GM19023 (cell line): ENCODE measurements around the gene SCAMP5.
A peak's percentile ranks its signal among the peaks of the same experiment; 100 is the strongest.

ENCODE experiments used
- ATAC-seq: cut with Tn5 transposase; IDR thresholded peaks from one replicate; pipeline ENCODE4 v1.9.1; 2021; ENCODE audit warnings: mild to moderate bottlenecking, moderate library complexity; ENCODE audit not compliant: unreplicated experiment

The SCAMP5 gene

DNA sequence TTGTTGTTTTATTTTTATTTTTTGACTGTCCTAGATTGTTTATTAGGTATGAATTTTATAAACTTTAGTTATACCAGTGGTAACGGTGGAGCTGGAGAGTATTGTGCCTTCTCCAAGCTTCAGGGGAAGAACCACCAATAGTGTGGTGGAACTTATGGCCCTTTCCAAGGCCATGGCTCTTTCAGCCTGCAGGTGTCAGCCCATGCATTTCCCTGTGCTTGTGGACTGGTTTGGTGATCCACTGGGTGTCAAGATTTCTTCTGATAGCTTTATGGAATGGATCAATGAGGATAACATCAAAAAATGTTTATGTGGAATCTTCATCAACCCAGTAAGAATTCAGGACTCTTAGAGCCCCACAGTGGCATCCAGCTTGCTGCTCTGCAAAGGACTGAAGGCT is 19.2 kb upstream of the SCAMP5 start:
- no peak for ATAC-seq

DNA sequence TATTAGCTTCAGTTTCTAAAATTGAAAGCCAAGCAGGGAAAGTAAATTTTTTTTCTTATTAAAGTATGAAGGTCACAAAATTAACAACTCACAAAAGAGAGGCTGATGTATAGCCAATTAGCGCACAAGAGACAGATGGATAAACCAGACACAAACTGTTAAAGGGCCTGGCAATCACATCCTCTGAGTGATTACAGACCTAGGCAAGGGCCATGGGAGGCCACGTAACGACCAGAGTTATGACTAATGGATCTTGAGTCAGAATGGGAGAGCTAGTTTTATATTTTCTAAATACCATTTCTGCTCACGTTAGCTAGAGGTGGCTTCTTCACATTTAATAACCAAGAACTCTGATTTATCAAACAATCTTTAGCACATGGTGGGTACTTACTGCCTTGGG is 17.8 kb upstream of the SCAMP5 start:
- no peak for ATAC-seq

DNA sequence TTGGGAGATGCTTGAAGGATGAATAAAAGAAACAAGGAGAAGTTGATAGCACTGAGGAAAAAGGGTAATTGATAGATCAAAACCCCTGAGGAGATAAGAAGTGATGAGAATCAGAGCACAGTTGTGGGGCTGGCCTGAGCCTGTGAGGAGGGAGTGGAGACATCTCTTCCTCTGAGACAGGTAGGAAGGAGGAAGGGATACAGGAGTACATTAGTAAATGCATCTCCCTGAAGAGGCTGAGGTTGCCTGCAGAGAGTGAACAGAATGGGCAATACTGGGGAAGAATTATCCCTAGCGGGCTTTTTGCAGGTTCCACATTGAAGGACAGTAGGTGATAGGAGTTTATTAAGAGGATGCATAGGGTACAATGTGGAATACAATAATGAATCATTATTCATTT is 17.3 kb upstream of the SCAMP5 start:
- ATAC-seq, result no peak

DNA sequence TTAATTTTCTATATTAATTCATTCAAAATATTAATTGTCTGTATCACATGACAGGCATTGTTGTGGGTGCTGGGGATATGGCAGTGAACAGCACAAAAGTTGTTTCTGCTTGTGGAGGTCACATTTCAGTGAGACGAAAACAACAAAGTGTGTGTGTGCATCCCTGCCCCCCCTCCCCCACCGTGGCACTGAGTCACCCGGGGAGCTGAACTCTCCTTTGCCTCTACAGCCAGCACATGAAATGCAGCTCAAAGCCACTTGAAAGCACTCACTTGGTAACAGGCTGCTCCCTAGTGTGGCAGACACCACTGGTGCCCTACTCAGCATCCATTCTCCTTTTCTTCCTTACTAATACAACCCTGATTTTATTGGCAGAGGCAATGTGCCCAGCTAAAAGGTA is 16.9 kb upstream of the SCAMP5 start:
- ATAC-seq, result no peak

DNA sequence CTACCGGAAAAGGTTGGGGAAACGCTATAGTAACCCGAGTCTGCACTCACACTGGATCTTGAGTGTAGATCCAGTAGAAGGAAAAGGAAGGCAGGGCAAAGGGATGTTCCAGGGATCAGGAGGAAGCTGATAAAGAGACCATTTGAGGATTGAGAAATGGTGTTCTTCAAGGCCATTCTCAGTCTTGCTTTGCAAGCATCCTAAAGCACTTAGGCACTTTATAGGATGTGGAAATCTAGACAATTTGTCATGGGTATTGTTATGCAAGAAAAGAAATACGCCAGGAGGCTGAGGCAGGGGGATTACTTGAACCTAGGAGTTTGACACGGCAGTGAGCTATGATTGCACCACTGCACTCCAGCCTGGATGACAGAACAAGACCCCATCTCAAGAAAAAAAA is 13.2 kb upstream of the SCAMP5 start:
- no peak for ATAC-seq

DNA sequence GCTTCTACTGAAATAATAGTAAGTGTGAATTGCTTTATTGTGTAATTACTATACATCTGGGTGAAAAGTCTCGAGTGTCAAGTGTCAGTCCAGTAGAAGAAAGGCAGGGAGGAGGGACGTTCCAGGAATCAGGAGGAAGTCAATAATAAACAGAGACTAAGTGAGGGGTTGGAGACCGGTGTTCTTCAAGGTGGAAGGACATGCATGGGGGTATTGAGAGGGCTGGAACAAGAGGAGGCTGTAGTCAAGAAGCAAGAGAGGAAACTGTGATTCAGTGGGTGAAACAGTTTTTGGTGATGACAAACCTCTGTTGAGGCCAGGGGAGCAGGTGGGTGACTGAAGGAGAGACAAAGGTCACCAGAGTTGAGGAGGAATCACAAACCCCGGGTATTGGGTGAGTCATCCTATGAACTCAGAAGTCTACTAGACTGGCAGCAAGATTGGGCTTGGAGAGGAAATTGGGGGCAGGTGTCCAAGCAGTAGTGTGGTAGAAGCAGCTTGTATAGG is 11.6 kb upstream of the SCAMP5 start:
- no peak for ATAC-seq

DNA sequence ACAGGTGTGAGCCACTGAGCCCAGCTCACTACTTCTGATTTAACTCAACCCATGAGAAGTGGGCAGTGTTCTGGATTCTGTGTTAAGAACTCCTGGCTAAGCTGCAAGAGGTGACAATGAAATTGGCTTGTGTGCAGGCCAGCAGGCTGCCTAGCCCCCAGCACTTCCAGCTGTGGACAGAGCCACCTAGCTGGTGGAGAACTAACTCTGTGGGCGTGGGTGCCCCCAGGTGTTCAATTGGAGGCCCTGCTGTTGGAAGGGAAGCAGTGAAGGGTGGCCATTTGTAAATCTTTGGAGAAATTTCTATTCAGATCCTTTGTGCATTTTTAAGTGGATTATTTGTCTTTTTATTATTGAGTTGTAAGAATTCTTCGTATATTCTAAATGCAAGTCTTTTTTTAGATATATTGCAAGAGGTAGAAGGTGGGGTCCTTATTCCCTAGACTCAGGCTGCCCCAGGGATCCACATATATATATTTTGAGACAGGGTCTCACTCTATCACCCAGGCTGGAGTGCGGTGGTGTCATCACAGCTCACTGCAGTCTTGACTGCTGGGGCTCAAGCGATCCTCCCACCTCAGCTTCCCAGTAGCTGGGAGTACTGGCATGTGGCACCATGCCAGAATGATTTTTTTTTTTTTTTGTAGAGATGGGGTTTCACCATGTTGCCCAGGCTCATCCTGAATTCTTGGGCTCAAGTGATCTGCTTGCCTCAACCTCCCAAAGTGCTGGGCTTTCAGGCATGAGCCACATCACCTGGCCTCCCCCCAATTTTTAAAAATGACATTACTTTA is 7.2 kb upstream of the SCAMP5 start:
- ATAC-seq, result no peak

DNA sequence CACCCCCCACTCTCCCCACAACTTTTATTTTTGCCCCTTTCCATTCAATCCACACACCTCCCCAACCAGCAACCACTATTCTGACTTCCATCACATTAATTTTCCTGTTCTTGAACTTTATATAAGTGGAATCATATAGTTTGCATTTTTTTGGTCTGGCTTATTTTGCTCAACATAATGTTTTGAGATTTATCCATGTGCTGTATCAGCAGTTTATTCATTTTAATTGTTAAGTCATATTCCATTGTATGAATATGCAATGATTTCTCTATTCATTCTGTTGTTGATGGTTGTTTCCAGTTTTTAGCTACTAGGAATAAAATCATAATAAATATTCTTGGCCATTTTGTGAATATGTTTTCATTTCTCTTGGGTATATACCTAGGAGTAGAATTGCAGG is 5.8 kb upstream of the SCAMP5 start:
- ATAC-seq, result no peak

DNA sequence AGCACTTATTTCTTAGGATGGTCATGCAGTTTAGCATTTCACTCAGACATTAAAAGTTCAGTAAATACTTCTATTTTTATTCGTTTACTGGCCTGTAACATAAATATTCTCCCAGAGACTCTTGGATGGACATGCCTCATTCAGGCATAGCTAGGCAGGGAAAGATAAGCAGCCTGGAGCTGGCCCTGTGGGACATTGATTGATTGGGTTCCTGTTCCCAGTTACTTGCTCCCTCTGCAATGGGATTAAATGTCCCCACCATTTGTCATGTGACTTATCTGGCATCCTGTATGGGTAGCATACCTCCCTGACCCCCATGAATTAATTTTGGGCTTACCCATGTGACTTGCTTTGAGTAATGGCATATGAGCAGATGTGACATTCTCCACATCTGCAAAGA is 2.7 kb upstream of the SCAMP5 start:
- no peak for ATAC-seq

DNA sequence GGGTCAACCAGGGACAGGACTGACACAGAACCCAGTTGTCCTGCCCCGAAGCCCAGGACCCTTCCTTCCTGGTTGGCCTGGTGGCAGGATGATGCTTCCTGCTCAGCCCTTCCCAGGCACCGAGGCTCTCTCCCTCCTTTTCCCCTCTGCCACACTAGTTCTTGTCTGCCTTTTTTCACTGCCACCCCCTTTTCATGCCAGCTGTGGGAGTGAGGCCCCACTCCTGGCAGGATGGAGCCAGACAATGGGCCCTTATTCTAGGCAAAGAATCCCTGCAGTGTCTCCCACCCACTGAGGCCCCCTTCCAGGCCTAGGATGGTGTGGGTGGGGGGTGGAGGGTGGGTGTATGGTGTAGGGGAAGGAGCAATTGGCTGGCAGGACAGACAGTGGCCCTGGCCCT is 1.1 kb upstream of the SCAMP5 start:
- ATAC-seq, result no peak

DNA sequence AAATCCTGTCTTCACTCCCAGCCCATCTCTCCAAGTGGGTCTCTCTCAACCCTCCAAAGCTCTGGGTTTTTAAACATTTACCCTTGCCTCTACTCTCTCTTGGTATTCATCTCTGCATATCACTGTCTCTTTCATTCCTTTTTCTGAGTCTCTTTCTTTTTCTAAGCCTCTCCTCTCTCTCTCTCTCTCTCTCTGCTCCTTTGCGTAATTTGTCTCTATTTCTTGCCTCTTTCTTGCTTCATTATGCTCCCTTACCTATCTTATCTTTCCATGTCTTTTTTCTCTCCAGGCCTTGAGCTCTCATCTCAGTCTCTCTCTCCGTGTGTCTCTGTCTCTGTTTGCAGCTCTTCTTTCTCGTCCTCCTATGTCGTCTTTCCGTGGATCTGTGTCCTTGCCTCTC is 678 bp upstream of the SCAMP5 start:
- no peak for ATAC-seq

DNA sequence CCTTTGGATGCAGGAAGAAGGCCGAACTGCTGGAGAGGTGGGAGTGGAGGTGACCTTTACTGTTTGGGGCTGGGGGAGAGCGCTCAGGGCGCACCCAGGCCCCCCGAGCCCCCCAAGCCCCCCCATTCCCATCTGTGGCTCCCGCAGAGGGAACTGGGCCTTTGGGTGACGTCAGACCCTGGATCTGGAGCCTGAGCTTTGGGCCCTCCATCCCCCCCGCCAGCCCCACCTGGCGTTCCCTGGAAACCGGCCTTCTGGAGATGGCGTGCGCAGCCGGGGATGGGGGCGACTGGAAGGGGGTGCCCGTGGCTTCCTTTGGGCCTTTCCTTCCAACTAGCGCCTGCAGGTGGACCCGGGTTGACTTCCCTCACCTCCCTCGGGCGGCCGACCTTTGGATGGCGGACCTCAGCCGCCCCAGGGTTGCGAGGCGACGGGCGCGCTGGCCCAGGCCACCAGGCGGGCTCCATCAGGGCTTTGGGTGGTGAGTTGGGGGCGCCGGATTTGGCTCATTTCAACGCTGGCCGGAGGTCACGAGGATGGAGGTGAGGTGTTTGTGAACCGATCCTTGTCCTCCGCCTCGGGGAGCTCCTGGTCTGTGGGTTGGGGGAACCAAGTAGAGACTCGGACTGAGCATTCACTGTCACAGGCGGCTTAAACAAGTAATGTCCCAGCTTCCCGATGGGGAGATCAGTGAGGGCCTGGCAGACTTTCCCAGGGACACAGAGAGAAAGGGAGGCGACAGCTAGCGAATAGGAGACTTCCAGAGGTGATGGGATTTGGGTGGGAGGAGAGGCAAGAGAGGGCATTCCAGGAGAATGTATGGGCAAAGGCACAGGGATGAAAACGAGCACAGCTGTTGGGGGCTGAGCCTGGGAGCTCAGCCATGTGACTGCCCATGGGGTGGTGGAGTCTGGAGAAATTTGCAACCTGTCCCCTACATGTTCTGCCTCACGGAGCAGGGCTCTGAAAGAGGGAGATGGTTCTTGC is 709 bp downstream of the SCAMP5 start:
- no peak for ATAC-seq

DNA sequence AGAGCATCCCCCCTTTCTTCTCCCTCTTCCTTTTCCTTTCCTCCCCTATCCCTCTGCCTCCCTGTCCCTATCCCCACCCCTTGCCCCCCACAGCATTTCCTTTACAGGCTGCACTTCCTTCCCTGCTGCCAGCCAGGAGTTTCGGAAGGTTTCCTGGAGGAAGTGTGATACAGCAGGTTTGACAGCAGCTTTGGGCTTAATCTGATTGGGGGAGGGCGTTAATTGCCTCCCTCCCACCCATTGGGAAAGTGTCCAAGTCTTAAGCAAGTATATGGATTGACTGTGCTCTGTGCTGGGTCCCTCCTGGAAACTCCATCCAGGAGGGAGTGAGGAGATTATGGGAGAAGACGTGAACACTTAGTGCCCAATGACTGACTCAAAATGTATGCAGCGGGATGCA is 1.8 kb downstream of the SCAMP5 start:
- ATAC-seq, result no peak

DNA sequence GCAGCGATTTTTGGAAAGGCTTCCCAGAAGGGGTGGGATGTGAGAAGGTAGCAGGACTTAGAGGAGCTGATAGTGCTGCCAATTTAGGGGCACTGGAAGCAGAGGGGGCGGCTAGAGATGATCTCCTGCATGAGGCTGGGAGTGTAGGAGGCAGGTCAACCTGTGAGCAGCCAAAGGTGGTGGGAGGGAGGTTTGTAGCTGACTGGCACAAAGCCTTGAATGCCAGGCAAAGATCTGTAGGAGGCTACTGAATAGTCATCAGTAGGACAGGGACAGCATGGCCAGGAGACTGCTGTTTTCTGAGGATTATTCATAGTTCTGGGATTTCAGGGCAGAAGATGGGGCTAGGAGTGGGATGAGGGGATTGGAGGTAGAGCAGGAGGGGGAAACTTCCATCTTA is 2.2 kb downstream of the SCAMP5 start:
- no peak for ATAC-seq

DNA sequence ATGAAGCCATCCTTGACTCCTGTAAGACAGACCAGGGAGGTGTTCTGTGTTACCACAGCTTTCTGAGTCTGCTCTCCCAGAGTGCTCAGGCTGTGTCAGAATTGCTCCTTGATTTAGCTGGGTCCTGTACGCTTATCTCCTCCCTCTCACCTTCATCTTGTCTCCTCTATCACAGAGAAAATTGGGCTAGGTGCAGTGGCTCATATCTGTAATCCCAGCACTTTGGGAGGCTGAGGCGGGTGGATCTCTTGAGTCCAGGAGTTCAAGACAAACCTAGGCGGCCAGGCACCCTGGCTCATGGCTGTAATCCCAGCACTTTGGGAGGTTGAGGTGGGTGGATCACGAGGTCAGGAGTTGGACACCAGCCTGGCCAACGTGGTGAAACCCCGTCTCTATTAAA is 5.9 kb downstream of the SCAMP5 start:
- ATAC-seq, result no peak

DNA sequence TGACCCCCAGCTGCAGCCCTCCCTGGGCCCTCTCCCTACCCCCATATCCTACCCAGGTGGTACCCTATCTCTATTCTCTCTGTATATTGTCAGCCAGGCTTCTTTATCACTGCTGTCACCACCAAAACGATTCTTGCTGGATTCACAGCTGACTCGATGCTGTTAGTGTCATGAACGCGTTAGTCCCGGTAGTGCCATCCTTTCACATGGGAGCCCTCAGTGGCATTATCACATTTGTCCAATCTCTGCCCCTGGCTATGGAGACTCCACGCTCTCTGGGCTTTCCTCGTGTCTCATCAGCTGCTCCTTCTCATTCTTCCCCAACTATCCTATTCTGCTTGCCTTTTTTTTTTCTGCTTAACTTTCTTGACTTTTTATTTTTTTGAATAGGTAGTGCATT is 7.0 kb downstream of the SCAMP5 start:
- ATAC-seq, result no peak

DNA sequence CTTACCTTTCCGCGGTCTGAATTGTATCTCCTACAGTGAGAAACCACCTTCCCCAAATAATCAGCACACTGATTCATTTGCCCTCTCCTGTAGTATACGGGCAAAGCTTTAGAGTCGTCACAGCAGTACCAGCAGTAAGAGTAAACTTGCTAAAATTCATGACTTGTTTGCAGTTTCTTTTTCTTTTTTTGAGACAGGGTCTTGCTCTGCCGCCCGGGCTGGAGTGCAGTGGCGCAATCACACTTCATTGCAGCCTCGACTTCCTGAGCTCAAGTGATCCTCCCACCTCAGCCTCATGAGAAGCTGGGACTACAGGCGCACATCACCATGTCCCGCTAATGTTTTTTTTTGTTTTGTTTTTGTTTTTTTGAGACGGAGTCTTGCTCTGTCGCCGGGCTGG is 11.9 kb downstream of the SCAMP5 start:
- no peak for ATAC-seq

DNA sequence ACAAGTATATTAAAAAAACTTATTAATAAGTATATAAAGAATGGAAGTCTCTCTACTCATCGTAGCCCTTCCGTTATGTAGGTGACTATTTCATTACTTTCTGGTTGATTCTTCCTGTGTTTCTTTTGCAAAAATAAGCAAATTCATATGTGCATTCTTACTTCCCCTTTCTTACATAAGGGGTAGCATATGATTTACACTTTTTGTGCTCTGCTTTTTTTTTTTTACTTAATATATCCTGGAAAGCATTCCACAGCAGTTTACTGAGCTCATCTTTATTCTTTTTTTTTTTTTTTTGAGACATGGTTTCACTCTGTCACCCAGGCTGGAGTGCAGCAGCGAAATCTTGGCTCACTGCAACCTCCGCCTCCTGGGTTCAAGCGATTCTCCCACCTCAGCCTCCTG is 12.9 kb downstream of the SCAMP5 start:
- ATAC-seq, result no peak

DNA sequence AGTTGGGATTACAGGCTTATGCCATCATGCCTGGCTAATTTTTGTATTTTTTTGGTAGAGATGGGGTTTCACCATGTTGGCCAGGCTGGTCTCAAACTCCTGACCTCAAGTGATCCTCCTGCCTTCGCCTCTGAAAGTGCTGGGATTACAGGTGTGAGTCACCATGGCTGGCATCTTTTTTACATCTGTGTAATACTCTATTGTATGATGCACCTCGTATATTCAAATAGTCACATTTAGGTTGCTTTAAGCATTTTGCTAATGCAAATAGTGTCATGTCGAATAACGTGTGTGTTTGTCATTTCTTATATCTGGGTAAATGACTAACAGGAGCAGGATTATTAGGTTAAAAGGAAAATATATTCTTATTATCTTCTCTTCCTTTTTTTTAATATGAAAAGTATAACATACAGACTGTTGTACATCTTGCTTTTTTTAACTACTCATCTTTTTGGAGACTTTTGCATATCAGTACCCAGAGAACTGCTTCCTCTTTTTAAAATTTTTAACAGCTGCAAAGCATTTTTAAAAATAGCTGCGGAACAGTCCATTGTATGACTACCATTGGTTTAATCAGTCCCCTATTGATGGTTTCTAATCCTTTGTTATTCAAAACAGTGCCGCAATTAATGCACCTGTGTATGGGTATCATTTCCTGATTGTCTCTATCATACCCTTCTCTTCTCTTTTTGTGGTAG is 13.4 kb downstream of the SCAMP5 start:
- peak; percentile 70 for ATAC-seq

DNA sequence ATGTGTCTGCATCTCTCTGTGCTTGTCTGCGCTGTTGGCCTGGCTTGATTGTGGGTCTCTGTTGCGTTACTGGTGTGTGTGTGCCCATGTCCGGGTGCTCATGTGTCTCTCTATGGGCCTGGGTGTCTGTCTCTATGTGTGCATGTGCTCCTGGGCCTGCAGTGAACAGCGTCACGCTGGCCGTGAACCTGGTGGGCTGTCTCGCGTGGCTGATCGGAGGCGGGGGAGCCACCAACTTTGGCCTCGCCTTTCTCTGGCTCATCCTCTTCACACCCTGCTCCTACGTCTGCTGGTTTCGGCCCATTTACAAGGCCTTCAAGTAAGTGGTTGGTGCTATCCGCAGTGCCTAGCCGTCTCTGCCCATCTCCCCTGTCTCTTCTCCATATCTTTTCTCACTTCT is 21.1 kb downstream of the SCAMP5 start:
- no peak for ATAC-seq

DNA sequence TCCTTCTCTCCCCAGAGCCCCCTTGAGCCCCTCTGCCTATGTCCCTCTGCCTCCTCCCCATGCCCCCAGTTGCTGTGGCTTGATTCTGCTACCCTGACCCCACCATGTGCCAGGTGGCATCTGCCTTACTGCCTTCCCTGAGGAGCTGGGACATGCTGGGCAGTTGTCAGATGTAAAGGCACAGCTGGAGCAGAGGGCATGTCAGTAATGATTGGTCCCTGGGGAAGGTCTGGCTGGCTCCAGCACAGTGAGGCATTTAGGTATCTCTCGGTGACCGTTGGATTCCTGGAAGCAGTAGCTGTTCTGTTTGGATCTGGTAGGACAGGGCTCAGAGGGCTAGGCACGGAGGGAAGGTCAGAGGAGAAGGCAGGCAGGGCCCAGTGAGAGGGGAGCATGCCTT is 24.6 kb downstream of the SCAMP5 start:
- ATAC-seq, result no peak
